Testis (tissue), 3 donors: ENCODE measurements around the gene IRF8. TPM values are rescaled to one million over a fixed set of nuclear protein-coding genes. Genes with fewer than 3 reads are reported as not detected.
"Not testable (repeated sequence)": the region's sequence is repeated elsewhere in the genome, so short reads cannot be mapped to it uniquely, and the experiment has no call there.

Source experiments
- DNase-seq: peaks from one replicate; pipeline ENCODE4 v3.0.0-alpha.2; 2019
- H3K27ac ChIP-seq, 2 donors: fragments of 200-600 bp; sonication (generic); one replicate each; pipeline ENCODE4 v1.5.1; 2019
- H3K27me3 ChIP-seq: fragments of 200-600 bp; sonication (generic); one replicate; pipeline ENCODE4 v1.5.1; 2019
- H3K36me3 ChIP-seq: fragments of 200-600 bp; sonication (generic); one replicate; pipeline ENCODE4 v1.5.1; 2017; ENCODE audit warnings: low read depth; ENCODE audit errors: missing control alignments
- H3K4me1 ChIP-seq: fragments of 200-600 bp; sonication (generic); one replicate; pipeline ENCODE4 v1.5.1; 2019
- H3K4me3 ChIP-seq, 2 donors: fragments of 200-600 bp; sonication (generic); one replicate each; pipeline ENCODE4 v1.5.1; 2017 to 2019
- H3K9me3 ChIP-seq: fragments of 200-600 bp; sonication (generic); one replicate; pipeline ENCODE4 v1.5.1; 2017
- POLR2A ChIP-seq: fragments of 450-650 bp; IDR thresholded peaks from one replicate; pipeline ENCODE4 v1.6.1; 2017; ENCODE audit warnings: antibody characterized with exemption, mild to moderate bottlenecking, moderate library complexity
- WGBS, 2 donors: methylation state at CpG; one replicate each; pipeline ENCODE4 v1.1.5; 2018; 5-methylcytosine and 5-hydroxymethylcytosine counted together
- intact Hi-C: fragments of 100-400 bp; cut with DNase I; formaldehyde crosslinking; loops from one replicate; pipeline ENCODE4 v1.15.1; 2023; ENCODE audit warnings: low total_unique reads
- polyA plus RNA-seq: library from polyadenylated mRNA; stranded (reverse); fragments of 350-450 nt; fragmentation: Illumina TruSeq; extraction: RNeasy Lipid Tissue Mini Kit (QIAGEN cat#74804); gene quantifications from one replicate; pipeline ENCODE4 v1.2.3, GENCODE V29; 2014; ENCODE audit warnings: low read depth, low replicate concordance; ENCODE audit not compliant: insufficient read depth
- total RNA-seq, 2 donors: library from RNA; depleted of rRNA; stranded (reverse); fragments of >200 nt; gene quantifications; one replicate each; pipeline ENCODE4 v1.2.3, GENCODE V29; 2016
- TF ChIP-seq, protein P1 (sequence below), 3 experiments: fragments of 450-650 bp in 2 of 3; fragments of 200-600 bp in 1 of 3; sonication (generic) in 1 of 3; IDR thresholded peaks; one replicate each; pipeline ENCODE4 v1.5.1; 2016 to 2019; ENCODE audit warnings: antibody characterized with exemption in 3 of 3, mild to moderate bottlenecking in 2 of 3, moderate library complexity in 1 of 3

IRF8 gene
- total and polyA plus RNA-seq, 3 donors from 2014 or later = 7.2 to 15.0 (median 14.0) TPM

GRCh38 chr16:85902366-85903155 is 3.6 kb downstream of the IRF8 start:
- no peak overlapping the region for H3K27ac ChIP-seq
- no peaks in the 10 kb centered on the region for H3K9me3 ChIP-seq
- no peaks in the 10 kb centered on the region for H3K27me3 ChIP-seq
- H3K36me3 ChIP-seq = no peaks in the 10 kb centered on the region
- intact Hi-C loops = no loop called here
- no peak for DNase-seq
- peaks cover 5% of the 10 kb centered on the region for H3K4me1 ChIP-seq
- WGBS, 2 donors = 75 to 81% methylated on average over 20 of the region's 20 CpGs
- no peak overlapping the region for H3K4me3 ChIP-seq
- TF ChIP-seq, protein P1, sequence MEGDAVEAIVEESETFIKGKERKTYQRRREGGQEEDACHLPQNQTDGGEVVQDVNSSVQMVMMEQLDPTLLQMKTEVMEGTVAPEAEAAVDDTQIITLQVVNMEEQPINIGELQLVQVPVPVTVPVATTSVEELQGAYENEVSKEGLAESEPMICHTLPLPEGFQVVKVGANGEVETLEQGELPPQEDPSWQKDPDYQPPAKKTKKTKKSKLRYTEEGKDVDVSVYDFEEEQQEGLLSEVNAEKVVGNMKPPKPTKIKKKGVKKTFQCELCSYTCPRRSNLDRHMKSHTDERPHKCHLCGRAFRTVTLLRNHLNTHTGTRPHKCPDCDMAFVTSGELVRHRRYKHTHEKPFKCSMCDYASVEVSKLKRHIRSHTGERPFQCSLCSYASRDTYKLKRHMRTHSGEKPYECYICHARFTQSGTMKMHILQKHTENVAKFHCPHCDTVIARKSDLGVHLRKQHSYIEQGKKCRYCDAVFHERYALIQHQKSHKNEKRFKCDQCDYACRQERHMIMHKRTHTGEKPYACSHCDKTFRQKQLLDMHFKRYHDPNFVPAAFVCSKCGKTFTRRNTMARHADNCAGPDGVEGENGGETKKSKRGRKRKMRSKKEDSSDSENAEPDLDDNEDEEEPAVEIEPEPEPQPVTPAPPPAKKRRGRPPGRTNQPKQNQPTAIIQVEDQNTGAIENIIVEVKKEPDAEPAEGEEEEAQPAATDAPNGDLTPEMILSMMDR (IDR thresholded peaks at IDR 0.05) = no peak
- no peak for TF ChIP-seq POLR2A

DNA sequence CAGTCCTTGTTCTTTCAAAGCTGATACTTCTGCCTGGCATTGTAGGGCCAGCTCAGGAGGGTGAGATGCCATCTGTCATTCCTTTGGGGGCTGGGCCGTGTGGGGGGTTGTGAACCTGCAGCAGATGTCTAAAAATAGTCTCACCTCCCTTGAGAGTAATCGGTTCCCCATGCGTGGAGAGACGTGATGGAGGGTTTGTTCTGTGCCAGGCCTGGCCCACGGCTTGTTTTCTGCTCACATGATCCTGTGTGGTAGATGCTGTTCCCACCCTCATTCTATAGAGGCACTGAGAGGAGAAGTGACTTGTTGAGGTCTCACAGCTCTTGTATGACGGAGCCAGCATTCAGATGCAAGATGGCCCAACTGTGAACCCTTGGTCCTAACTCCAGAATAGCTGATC is 4.6 kb downstream of the IRF8 start:
- intact Hi-C loops = no loop called here
- peaks cover 5% of the 10 kb centered on the region for H3K4me1 ChIP-seq
- no peak overlapping the region for H3K27ac ChIP-seq
- no peaks in the 10 kb centered on the region for H3K9me3 ChIP-seq
- H3K27me3 ChIP-seq = no peaks in the 10 kb centered on the region
- TF ChIP-seq, protein P1 (IDR thresholded peaks at IDR 0.05) = no peak
- WGBS, 2 donors = 80 to 81% methylated on average over 2 to 6 of the region's 6 CpGs
- H3K4me3 ChIP-seq = no peak overlapping the region
- no peaks in the 10 kb centered on the region for H3K36me3 ChIP-seq
- no peak for DNase-seq

DNA sequence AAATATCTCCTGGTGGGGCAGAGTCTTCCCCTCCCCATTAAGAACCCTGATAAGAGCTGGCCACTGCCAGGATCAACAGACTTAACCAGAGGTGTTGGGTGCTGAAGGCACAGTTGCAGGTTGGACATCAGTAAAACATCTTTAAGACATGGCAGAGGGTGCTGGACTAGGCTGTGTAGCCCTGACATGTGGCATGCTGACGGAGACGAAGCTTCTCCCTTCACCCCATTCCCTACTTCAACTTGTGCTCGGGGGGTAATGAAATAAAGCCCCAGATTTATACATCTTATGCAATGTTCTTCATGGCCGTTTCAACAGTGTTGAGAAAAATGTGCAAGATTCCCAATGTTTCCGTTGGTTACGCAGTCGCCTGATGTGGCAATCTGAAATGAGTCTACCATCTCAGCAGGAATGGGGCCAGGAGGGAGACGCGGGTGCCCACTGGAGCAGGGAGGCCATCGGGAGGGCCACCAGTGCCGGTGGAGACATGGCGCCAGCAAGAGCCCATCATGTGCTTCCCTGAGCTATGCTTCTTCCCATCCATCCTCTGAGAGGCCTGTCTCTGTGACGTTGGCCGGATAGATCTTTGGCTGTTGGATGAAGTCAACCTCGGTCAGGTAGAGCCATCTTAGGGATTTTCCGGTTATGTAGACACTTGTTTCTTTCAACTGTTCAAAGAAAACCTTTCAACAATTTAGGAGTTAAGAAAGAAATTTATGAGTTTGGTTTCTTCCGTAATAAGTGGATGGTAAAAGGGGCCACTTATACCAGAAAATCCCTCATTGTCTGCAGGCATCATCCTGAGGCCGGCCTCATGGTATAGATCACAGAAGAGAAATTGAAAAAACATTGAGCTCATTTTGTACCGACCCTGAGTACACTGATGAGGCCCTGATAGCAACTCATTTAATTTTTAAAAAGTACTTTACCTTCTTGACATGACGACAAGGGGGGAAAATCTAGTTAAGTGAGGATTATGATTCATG is 6.4 kb downstream of the IRF8 start:
- no peak overlapping the region for H3K27ac ChIP-seq
- no peak for DNase-seq
- 95% methylated on average over 20 of the region's 20 CpGs for WGBS, 2 donors
- H3K9me3 ChIP-seq = no peaks in the 10 kb centered on the region
- H3K4me3 ChIP-seq = no peak overlapping the region
- intact Hi-C loops = no loop called here
- H3K4me1 ChIP-seq = peaks cover 5% of the 10 kb centered on the region
- H3K27me3 ChIP-seq = no peaks in the 10 kb centered on the region
- TF ChIP-seq, protein P1 (IDR thresholded peaks at IDR 0.05) = no peak
- TF ChIP-seq POLR2A = no peak
- no peaks in the 10 kb centered on the region for H3K36me3 ChIP-seq

- no peak overlapping the region for H3K27ac ChIP-seq
- intact Hi-C loops = no loop called here
- 93 to 98% methylated on average over 13 of the region's 13 CpGs for WGBS, 2 donors
These were observed 7.4 kb downstream of the IRF8 start for GRCh38 chr16:85906349-85906748.

GRCh38 chr16:85907231-85907630 is 8.3 kb downstream of the IRF8 start:
- DNase-seq, H3K4me3 ChIP-seq, H3K36me3 ChIP-seq, H3K9me3 ChIP-seq, H3K27me3 ChIP-seq, intact Hi-C loops, H3K27ac ChIP-seq, H3K4me1 ChIP-seq: not testable (repeated sequence)
- WGBS, 2 donors = 89 to 93% methylated on average over 9 of the region's 9 CpGs

More at GRCh38 chr16:85906349-85906748, 7.4 kb downstream of the IRF8 start:
- TF ChIP-seq POLR2A = no peak
- TF ChIP-seq, protein P1 (IDR thresholded peaks at IDR 0.05) = no peak
- Histone ChIP-seq H3K4me3 (no peak overlapping the region), H3K4me1 (peaks cover 5% of the 10 kb centered on the region), H3K9me3 (no peaks in the 10 kb centered on the region), H3K36me3 (no peaks in the 10 kb centered on the region), H3K27me3 (no peaks in the 10 kb centered on the region)
- DNase-seq = no peak
